Sigmoid colon (tissue), 7 donors: Measurements from ENCODE around the gene UBE3B. TPM values are rescaled to one million over a fixed set of nuclear protein-coding genes. Genes with fewer than 3 reads are reported as not detected.

ENCODE experiments used
- DNase-seq: peaks from one replicate; pipeline ENCODE4 v3.0.0-alpha.2; 2019
- H3K27ac ChIP-seq, 4 donors: fragments of 200-600 bp; sonication (generic); one replicate each; pipeline ENCODE4 v1.5.1; 2016 to 2019; ENCODE audit warnings: mild to moderate bottlenecking in 1 of 4
- H3K27me3 ChIP-seq, 3 donors: fragments of 200-600 bp; sonication (generic); one replicate each; pipeline ENCODE4 v1.5.1; 2019; ENCODE audit warnings: mild to moderate bottlenecking in 1 of 3
- H3K36me3 ChIP-seq, 4 donors: fragments of 200-600 bp; sonication (generic); one replicate each; pipeline ENCODE4 v1.5.1; 2016 to 2019
- H3K4me1 ChIP-seq, 4 donors: fragments of 200-600 bp; sonication (generic); one replicate each; pipeline ENCODE4 v1.5.1; 2017 to 2019
- H3K4me3 ChIP-seq, 4 donors: fragments of 200-600 bp; sonication (generic); one replicate each; pipeline ENCODE4 v1.5.1; 2017 to 2019; ENCODE audit warnings: mild to moderate bottlenecking in 2 of 4, moderate library complexity in 1 of 4
- H3K9me3 ChIP-seq, 4 donors: fragments of 200-600 bp in 3 of 4; sonication (generic) in 3 of 4; one replicate each; pipeline versions ENCODE4 v1.5.1 to v1.6.1; 2013 to 2019
- CTCF ChIP-seq, 4 experiments: fragments of 450-650 bp in 3 of 4; fragments of 200-600 bp in 1 of 4; IDR thresholded peaks; one replicate each; pipeline ENCODE4 v1.5.1; 2016 to 2019; ENCODE audit warnings: antibody characterized with exemption in 4 of 4, mild to moderate bottlenecking in 3 of 4, moderate library complexity in 2 of 4
- EP300 ChIP-seq, 4 donors: sonication (generic); formaldehyde crosslinking; IDR thresholded peaks; one replicate each; pipeline ENCODE4 v1.6.1; 2017; ENCODE audit warnings: antibody characterized with exemption in 4 of 4
- POLR2A ChIP-seq, 2 donors: fragments of 450-650 bp; IDR thresholded peaks; one replicate each; pipeline ENCODE4 v1.6.1; 2016; ENCODE audit warnings: antibody characterized with exemption in 2 of 2, mild to moderate bottlenecking in 2 of 2, moderate library complexity in 2 of 2
- POLR2AphosphoS5 ChIP-seq, 4 donors: sonication (generic); formaldehyde crosslinking; IDR thresholded peaks; one replicate each; pipeline ENCODE4 v1.6.1; 2017; ENCODE audit warnings: antibody characterized with exemption in 4 of 4
- WGBS, 2 donors: extraction: QIAGEN DNeasy Blood & Tissue Kit; methylation state at CpG; one replicate each; pipeline ENCODE4 v1.1.7; 2013; 5-methylcytosine and 5-hydroxymethylcytosine counted together
- intact Hi-C: fragments of 100-400 bp; cut with DNase I; formaldehyde crosslinking; loops from one replicate; pipeline ENCODE4 v1.15.1; 2023
- polyA plus RNA-seq, 3 donors: library from polyadenylated mRNA; stranded (reverse); fragments of 200-250 nt; gene quantifications; one replicate each; pipeline ENCODE4 v1.2.3, GENCODE V29; 2013
- total RNA-seq, 4 donors: library from RNA; depleted of rRNA; stranded (reverse); fragments of >200 nt; gene quantifications; one replicate each; pipeline ENCODE4 v1.1.0, GENCODE V29; 2016
- donor health status: healthy with polysubstance abuse.
- donor health status: Bipolar disorder and iron deficiency.
- donor health status: healthy.

The UBE3B gene
- total and polyA plus RNA-seq, 7 donors = 15.3 to 67.7 (median 48.4) TPM

GRCh38 chr12:109443794-109444193 is 33.6 kb upstream of the UBE3B start:
- 85 to 87% methylated on average over 5 of the region's 5 CpGs for WGBS, 2 donors
- Histone ChIP-seq H3K4me3 (no peak overlapping the region), H3K9me3 (no peaks in the 10 kb centered on the region), H3K27ac (peak overlapping the region; percentile 18 to 61 (median 40)), H3K4me1 (peaks cover 0 to 28% (median 23%) of the 10 kb centered on the region in 4 donors), H3K27me3 (no peaks in the 10 kb centered on the region), H3K36me3 (peaks cover 0 to 49% (median 8%) of the 10 kb centered on the region in 4 donors)
- TF ChIP-seq POLR2A (IDR thresholded peaks at IDR 0.05) (no peak), POLR2AphosphoS5 (IDR thresholded peaks at IDR 0.05) (no peak), EP300 (IDR thresholded peaks at IDR 0.05) (no peak), CTCF (IDR thresholded peaks at IDR 0.05) (no peak)
- intact Hi-C loops = no loop called here
- no peak for DNase-seq

GRCh38 chr12:109444259-109444658 is 33.2 kb upstream of the UBE3B start:
- Histone ChIP-seq H3K4me1 (peaks cover 0 to 33% (median 28%) of the 10 kb centered on the region in 4 donors), H3K27me3 (no peaks in the 10 kb centered on the region), H3K9me3 (no peaks in the 10 kb centered on the region), H3K4me3 (no peak overlapping the region), H3K27ac (peak overlapping the region in 3 of 4 donors; percentile 19 to 61 (median 61)), H3K36me3 (peaks cover 0 to 49% (median 8%) of the 10 kb centered on the region in 4 donors)
- 28 to 65% methylated on average over 6 of the region's 6 CpGs for WGBS, 2 donors
- DNase-seq = no peak
- TF ChIP-seq POLR2AphosphoS5 (IDR thresholded peaks at IDR 0.05) = no peak
- TF ChIP-seq CTCF (IDR thresholded peaks at IDR 0.05) = no peak
- no peak for TF ChIP-seq POLR2A (IDR thresholded peaks at IDR 0.05)
- no peak for TF ChIP-seq EP300 (IDR thresholded peaks at IDR 0.05)
- intact Hi-C loops = no loop called here

- Histone ChIP-seq H3K36me3 (peaks cover 0 to 49% (median 8%) of the 10 kb centered on the region in 4 donors), H3K9me3 (no peaks in the 10 kb centered on the region), H3K27me3 (no peaks in the 10 kb centered on the region), H3K4me1 (peaks cover 0 to 42% (median 37%) of the 10 kb centered on the region in 4 donors), H3K4me3 (no peak overlapping the region), H3K27ac (peak overlapping the region in 3 of 4 donors; percentile 19 to 61 (median 61))
- intact Hi-C loops = no loop called here
- no peak for DNase-seq
- no peak for TF ChIP-seq POLR2AphosphoS5 (IDR thresholded peaks at IDR 0.05)
- WGBS, 2 donors = 14 to 57% methylated on average over 2 of the region's 2 CpGs
Observed at GRCh38 chr12:109445191-109445609, 32.2 kb upstream of the UBE3B start.

GRCh38 chr12:109446869-109447268 is 30.6 kb upstream of the UBE3B start:
- 31 to 77% methylated on average over 8 of the region's 8 CpGs for WGBS, 2 donors
- Histone ChIP-seq H3K27ac (peak overlapping the region in 2 of 4 donors; percentile 61), H3K4me1 (peaks cover 0 to 59% (median 52%) of the 10 kb centered on the region in 4 donors), H3K4me3 (no peak overlapping the region), H3K9me3 (no peaks in the 10 kb centered on the region), H3K36me3 (peaks cover 5 to 66% (median 14%) of the 10 kb centered on the region in 4 donors), H3K27me3 (no peaks in the 10 kb centered on the region)
- TF ChIP-seq EP300 (IDR thresholded peaks at IDR 0.05) (no peak), CTCF (IDR thresholded peaks at IDR 0.05) (no peak), POLR2A (IDR thresholded peaks at IDR 0.05) (no peak), POLR2AphosphoS5 (IDR thresholded peaks at IDR 0.05) (no peak)
- no peak for DNase-seq
- intact Hi-C loops = no loop called here

GRCh38 chr12:109447482-109447881 is 30.0 kb upstream of the UBE3B start:
- Histone ChIP-seq H3K4me1 (peaks cover 0 to 65% (median 59%) of the 10 kb centered on the region in 4 donors), H3K4me3 (no peak overlapping the region), H3K9me3 (no peaks in the 10 kb centered on the region), H3K27ac (peak overlapping the region in 1 of 4 donors; percentile 61), H3K36me3 (peaks cover 6 to 66% (median 12%) of the 10 kb centered on the region in 4 donors), H3K27me3 (no peaks in the 10 kb centered on the region)
- WGBS, 2 donors = 64 to 78% methylated on average over 9 of the region's 9 CpGs
- intact Hi-C loops = no loop called here
- TF ChIP-seq EP300 (IDR thresholded peaks at IDR 0.05) = no peak
- no peak for TF ChIP-seq POLR2A (IDR thresholded peaks at IDR 0.05)
- TF ChIP-seq CTCF (IDR thresholded peaks at IDR 0.05) = no peak
- no peak for TF ChIP-seq POLR2AphosphoS5 (IDR thresholded peaks at IDR 0.05)
- no peak for DNase-seq
